Omental fat pad (tissue), 4 donors: ENCODE results near the gene TLL2. TPM values are rescaled to one million over a fixed set of nuclear protein-coding genes. Genes with fewer than 3 reads are reported as not detected.

Source experiments
- ATAC-seq: fragments of 150-250 bp; one replicate; pipeline ENCODE4 v1.9.1; 2016; ENCODE audit warnings: mild to moderate bottlenecking, moderate library complexity; ENCODE audit not compliant: low FRiP score
- DNase-seq: peaks from one replicate; pipeline ENCODE4 v3.0.0-alpha.2; 2019; ENCODE audit warnings: low spot score
- total RNA-seq, 4 donors: library from RNA; depleted of rRNA; stranded (reverse); fragments of >200 nt; gene quantifications; one replicate each; pipeline ENCODE4 v1.1.0, GENCODE V29; 2016
- TF ChIP-seq, protein P1 (sequence below), 3 donors: fragments of 450-650 bp; IDR thresholded peaks; one replicate each; pipeline ENCODE4 v1.5.1; 2016 to 2017; ENCODE audit warnings: antibody characterized with exemption in 3 of 3, mild to moderate bottlenecking in 3 of 3, moderate library complexity in 2 of 3

Gene TLL2
- total RNA-seq, 4 donors from 2014 or later = 0.16 TPM; not detected in 3

DNA sequence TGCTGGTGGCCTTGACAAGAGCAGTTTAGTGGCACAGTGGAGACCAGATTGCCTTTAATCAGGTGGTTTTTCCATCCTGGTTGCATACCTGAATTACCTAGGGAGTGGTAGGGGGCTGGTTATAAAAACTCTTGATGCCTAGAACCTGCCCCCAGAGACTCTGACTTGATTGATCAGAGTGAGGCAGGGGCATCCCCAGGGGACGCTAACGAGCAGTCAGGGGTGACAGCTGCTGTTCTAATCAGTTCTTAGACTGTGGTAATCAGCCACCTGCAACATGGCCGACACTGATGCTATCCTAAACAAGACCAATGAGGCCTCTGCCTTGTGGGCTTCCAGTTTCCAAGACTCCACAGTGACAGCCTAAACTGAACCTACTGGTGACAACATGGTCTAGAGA lies 153.0 kb downstream of the TLL2 start:
- ATAC-seq (no peak), DNase-seq (no peak)
- TF ChIP-seq, protein P1, sequence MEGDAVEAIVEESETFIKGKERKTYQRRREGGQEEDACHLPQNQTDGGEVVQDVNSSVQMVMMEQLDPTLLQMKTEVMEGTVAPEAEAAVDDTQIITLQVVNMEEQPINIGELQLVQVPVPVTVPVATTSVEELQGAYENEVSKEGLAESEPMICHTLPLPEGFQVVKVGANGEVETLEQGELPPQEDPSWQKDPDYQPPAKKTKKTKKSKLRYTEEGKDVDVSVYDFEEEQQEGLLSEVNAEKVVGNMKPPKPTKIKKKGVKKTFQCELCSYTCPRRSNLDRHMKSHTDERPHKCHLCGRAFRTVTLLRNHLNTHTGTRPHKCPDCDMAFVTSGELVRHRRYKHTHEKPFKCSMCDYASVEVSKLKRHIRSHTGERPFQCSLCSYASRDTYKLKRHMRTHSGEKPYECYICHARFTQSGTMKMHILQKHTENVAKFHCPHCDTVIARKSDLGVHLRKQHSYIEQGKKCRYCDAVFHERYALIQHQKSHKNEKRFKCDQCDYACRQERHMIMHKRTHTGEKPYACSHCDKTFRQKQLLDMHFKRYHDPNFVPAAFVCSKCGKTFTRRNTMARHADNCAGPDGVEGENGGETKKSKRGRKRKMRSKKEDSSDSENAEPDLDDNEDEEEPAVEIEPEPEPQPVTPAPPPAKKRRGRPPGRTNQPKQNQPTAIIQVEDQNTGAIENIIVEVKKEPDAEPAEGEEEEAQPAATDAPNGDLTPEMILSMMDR (IDR thresholded peaks at IDR 0.05) = no peak

DNA sequence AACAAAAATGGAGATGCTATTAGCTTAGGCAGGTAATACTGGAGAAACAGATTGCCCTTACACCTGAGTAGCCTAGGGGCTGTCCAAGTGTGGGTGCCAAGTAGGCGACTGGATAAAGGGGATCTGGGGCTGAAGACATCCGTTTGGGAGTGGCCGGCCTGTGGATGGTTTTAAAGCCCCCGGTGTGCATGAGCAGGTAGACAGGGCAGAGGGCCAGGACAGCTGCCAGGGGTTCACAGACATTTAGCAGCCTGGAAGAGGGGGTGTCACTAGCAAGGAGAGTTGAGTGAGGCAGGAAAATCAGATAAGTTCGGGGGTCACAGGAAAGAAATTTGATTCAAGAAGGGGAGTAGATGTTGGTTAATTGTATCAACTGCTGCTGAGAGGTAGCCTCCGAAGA lies 153.4 kb downstream of the TLL2 start:
- TF ChIP-seq, protein P1 (IDR thresholded peaks at IDR 0.05) = no peak
- DNase-seq (no peak), ATAC-seq (no peak)

DNA sequence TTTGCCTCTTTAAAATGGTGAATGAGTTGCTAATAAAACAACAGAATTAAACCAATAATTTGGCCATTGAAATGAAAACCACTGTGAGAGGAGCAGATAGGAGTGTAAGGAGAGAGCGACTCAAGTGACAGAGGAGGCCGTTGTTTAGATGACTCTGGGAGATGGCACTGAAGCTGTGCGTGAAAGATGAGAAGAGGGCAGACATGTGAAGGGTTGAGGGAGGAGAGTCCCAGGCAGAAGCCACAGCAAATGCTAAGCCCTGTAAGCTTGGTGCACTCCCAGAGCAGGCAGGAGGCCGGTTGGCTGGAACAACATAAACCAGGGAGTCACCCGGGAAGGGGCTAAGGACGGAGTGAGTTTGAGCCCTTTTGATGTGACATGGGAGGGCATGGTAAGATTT lies 154.1 kb downstream of the TLL2 start:
- TF ChIP-seq, protein P1 (IDR thresholded peaks at IDR 0.05) = no peak
- DNase-seq = no peak
- ATAC-seq = no peak

DNA sequence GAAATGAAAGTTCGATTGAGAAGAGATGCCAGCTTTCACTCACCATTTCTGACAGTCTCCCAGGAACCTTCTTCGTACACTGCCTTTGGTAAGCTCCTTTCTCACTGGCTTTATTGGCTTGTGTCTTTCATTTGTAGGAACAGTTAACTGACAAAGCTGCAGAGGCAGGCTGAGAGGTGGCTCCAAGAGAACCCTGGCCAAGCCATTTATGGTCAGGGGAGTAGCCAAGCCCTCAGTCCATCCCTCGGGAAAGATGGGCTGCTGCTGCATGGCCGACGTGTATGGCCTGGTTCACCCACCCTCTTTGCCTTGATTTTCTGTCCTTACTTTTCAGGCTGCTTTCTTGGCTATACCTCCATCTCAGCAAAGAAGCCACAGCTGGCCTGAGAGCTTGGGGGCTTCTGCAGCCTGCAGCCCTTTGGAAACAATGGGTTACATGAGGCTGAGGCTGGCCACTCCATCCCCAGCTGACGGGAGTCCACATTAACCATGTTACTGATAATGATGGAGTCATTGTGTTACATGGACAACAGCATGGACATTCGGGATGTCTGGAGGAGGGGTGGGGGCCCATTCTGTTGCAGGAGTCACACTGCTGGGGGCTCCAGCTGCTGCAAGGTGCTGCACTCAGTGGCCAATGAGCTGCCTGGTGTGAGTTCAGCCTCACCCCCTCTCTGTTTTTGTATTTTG lies 154.7 kb downstream of the TLL2 start, which contains the start of gene OPALIN:
Gene OPALIN, minus strand, starts transcription at position 152 of the 690 bp plus-strand sequence. Its CDS starts 106 bp downstream, at position 46.
- TF ChIP-seq, protein P1 (IDR thresholded peaks at IDR 0.05) = no peak
- ATAC-seq (no peak), DNase-seq (no peak)

DNA sequence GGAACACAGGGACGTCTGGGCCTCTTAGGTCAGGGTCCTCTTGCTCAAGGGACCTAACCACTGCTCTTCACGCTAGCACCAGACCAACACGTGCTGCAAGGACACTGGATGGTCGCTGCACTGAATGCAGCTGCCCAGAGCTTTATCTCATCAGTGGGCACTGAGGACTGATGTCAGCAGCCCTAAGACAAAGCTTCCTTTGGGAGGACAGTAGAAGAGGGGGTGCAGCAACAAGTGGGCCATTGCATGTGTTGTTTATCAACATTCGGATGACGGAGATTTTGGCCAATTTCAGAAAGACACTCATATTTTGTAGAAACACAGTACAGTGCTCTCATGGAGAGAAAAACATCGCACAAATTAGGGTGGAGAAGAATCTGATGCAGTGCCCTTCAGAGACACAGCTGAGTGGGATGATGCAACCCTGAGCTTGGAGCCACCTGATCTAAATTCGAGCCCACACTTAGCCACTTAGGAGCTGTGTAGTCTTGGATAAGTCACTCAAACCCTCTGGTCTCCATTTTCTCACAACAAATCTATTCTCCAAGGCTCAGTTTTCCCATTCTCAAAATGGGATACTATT lies 156.6 kb downstream of the TLL2 start:
- TF ChIP-seq, protein P1 (IDR thresholded peaks at IDR 0.05) = no peak
- ATAC-seq = no peak
- DNase-seq = no peak

DNA sequence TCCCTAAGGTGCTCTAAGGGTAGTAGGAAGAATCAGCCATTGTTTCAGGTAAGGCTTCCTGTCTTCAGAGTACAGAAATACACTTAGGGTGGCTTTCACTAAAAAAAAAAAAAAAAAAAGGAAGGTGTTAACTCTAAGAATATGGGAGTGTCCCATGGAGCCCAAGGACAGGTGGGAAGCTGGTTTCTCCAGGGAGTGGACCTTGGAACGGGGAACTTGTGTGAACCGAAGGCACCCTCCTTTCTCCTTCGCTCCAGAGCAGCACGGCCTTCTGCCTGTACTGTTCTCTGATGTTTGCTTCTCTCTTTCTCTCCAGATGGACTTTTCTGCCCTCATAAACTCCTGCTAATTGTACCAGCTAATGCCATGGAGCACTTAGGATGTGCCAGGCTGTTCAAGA lies 161.1 kb downstream of the TLL2 start:
- ATAC-seq = no peak
- no peak for DNase-seq
- TF ChIP-seq, protein P1 (IDR thresholded peaks at IDR 0.05) = no peak

DNA sequence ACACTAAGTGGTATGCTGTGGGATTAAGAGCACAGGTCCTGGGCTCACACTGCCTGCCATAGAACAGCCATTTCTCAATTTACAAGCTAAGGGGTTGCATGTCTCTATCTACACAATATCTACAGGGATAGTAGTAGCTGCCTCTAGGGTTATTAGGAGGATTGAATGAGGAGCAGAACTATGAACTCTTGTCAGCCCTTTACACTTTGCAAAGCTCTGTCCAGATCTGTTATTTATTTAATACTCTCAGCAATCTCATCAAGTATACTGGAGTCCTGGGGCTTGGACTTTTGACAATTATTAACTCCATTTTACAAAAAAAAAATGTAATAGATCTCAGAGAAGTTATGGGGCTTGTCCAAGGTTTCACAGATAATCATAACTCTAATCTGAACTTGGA lies 161.7 kb downstream of the TLL2 start:
- DNase-seq (no peak), ATAC-seq (no peak)
- TF ChIP-seq, protein P1 (IDR thresholded peaks at IDR 0.05) = no peak
